RWPE2 (cell line): ENCODE measurements around the gene UBR4.

Experiments used
- ATAC-seq: fragments of 200-7000 bp; cut with Tn5 transposase; 3 replicates; pipeline ENCODE4 v1.9.1; 2021; ENCODE audit warnings: low read depth
- DNase-seq: peaks from one replicate; pipeline ENCODE4 v3.0.0-alpha.2; 2020; ENCODE audit warnings: low spot score
- H3K27ac ChIP-seq: fragments of 450-650 bp; 2 replicates; pipeline ENCODE4 v1.5.1; 2017; ENCODE audit warnings: mild to moderate bottlenecking; ENCODE audit not compliant: poor library complexity, severe bottlenecking
- H3K27me3 ChIP-seq: fragments of 250-450 bp; sonication (Bioruptor Pico); 2 replicates; pipeline ENCODE4 v1.5.1; 2021; ENCODE audit warnings: mild to moderate bottlenecking, moderate library complexity; ENCODE audit not compliant: insufficient read depth, poor library complexity, severe bottlenecking
- H3K36me3 ChIP-seq: fragments of 250-450 bp; sonication (Bioruptor Pico); 2 replicates; pipeline ENCODE4 v1.5.1; 2020; ENCODE audit warnings: low read depth, mild to moderate bottlenecking, moderate library complexity
- H3K4me1 ChIP-seq: fragments of 250-450 bp; sonication (Bioruptor Pico); 2 replicates; pipeline ENCODE4 v1.5.1; 2021; ENCODE audit warnings: mild to moderate bottlenecking, moderate library complexity; ENCODE audit not compliant: insufficient read depth, poor library complexity, severe bottlenecking
- H3K4me3 ChIP-seq: fragments of 250-450 bp; sonication (Bioruptor Pico); 2 replicates; pipeline ENCODE4 v1.5.1; 2021; ENCODE audit warnings: mild to moderate bottlenecking, moderate library complexity; ENCODE audit not compliant: severe bottlenecking
- H3K9me3 ChIP-seq: fragments of 250-450 bp; sonication (Bioruptor Pico); 2 replicates; pipeline ENCODE4 v1.5.1; 2021; ENCODE audit warnings: mild to moderate bottlenecking, moderate library complexity; ENCODE audit not compliant: severe bottlenecking
- CTCF ChIP-seq: fragments of 450-650 bp; IDR thresholded peaks from one replicate; pipeline ENCODE4 v1.5.1; 2017; ENCODE audit warnings: mild to moderate bottlenecking, moderate library complexity; ENCODE audit not compliant: poor library complexity, severe bottlenecking

UBR4 gene

GRCh38 chr1:19045898-19046880, 163.9 kb downstream of the UBR4 start:
- DNase-seq (no peak), ATAC-seq (no peak)
- Histone ChIP-seq H3K27ac (no peak overlapping the region), H3K9me3 (no peaks in the 10 kb centered on the region), H3K4me3 (no peak overlapping the region), H3K27me3 (no peaks in the 10 kb centered on the region), H3K4me1 (no peaks in the 10 kb centered on the region), H3K36me3 (no peaks in the 10 kb centered on the region)
- TF ChIP-seq CTCF: no peak

- Histone ChIP-seq H3K4me1 (no peaks in the 10 kb centered on the region), H3K27me3 (no peaks in the 10 kb centered on the region), H3K27ac (no peak overlapping the region)
Measured at GRCh38 chr1:19044975-19045831, 164.9 kb downstream of the UBR4 start.

GRCh38 chr1:19044471-19044870, 165.6 kb downstream of the UBR4 start:
- H3K36me3 ChIP-seq: no peaks in the 10 kb centered on the region
- TF ChIP-seq CTCF: no peak
- H3K27ac ChIP-seq: no peak overlapping the region
- no peak overlapping the region for H3K4me3 ChIP-seq
- H3K4me1 ChIP-seq: no peaks in the 10 kb centered on the region
- H3K9me3 ChIP-seq: no peaks in the 10 kb centered on the region
- ATAC-seq: no peak
- DNase-seq: no peak
- no peaks in the 10 kb centered on the region for H3K27me3 ChIP-seq

More at GRCh38 chr1:19044975-19045831, 164.9 kb downstream of the UBR4 start:
- no peak for TF ChIP-seq CTCF
- no peak overlapping the region for H3K4me3 ChIP-seq
- ATAC-seq (no peak), DNase-seq (no peak)
- H3K9me3 ChIP-seq: no peaks in the 10 kb centered on the region
- no peaks in the 10 kb centered on the region for H3K36me3 ChIP-seq

- Histone ChIP-seq H3K4me1 (no peaks in the 10 kb centered on the region), H3K27ac (no peak overlapping the region), H3K27me3 (no peaks in the 10 kb centered on the region), H3K9me3 (no peaks in the 10 kb centered on the region), H3K4me3 (no peak overlapping the region), H3K36me3 (no peaks in the 10 kb centered on the region)
- TF ChIP-seq CTCF: no peak
- DNase-seq (no peak), ATAC-seq (no peak)
Measured at GRCh38 chr1:19043579-19044443, 166.3 kb downstream of the UBR4 start.
